ENCODE data around the gene BMP6.
A peak's percentile ranks its signal among the peaks of the same experiment; 100 is the strongest.

Gene BMP6

GRCh38 chr6:7750197-7750596 lies 24.3 kb downstream of the BMP6 start:
- no peak for DNase-seq

DNA sequence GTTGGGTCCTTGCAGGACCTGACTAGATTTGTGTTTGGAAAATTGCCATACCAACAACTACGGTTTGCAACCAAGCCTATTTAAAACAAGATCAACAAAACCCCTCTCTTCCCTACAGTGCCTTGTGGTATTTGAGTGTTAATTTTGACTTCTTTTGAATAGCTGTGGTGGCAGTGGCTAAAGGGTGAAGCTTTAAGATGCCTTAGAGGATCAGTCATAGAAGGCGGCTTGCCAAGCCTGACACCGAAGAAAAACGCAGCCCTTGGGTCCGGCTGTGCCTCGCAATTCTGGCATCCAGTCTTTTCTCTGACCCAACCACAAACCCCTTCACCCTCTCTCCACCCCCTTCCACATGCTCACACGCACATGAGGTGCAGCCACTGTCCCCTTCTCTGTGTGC lies 32.6 kb downstream of the BMP6 start:
- no peak for DNase-seq

DNA sequence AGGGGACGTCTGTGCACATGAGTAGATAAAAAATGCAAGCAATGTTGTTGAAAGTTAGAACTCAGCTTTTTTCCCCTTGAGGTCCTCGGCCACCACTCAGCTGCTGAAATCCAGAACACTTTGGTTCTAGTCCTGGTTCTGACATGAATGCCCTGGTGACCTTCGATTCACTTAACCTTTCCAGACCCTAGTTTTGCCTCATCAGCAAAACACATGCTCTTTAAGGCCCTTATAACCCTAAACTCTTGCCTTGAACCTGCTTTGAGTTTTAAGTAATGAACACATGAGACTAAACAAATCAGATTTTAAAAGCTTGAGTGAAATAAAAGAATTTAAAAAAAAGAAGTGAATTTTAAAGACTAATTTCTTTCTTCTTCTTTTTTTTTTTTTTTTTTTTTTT lies 33.4 kb downstream of the BMP6 start:
- DNase-seq, result no peak

- DNase-seq, result no peak
Measured at GRCh38 chr6:7761051-7761450, 35.2 kb downstream of the BMP6 start.

DNA sequence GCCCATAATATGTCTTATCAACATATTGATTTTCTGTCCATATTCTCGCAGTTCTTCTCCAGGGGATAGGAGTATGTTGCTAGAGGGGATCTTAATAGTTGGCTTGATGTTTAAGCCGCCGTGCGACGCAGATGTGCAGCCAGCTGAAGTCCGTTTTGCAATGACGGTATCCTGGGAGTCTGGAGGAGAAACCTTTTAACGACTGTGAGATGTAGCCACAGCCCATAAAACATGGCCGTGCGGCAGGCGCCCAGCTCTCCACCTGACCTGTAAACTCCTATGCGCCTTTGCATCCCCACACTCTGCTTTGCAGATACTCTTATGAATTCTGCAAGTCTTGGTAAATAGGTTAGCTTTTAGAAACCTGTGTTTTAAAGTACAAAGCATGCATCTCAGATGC lies 36.9 kb downstream of the BMP6 start:
- DNase-seq, result no peak

DNA sequence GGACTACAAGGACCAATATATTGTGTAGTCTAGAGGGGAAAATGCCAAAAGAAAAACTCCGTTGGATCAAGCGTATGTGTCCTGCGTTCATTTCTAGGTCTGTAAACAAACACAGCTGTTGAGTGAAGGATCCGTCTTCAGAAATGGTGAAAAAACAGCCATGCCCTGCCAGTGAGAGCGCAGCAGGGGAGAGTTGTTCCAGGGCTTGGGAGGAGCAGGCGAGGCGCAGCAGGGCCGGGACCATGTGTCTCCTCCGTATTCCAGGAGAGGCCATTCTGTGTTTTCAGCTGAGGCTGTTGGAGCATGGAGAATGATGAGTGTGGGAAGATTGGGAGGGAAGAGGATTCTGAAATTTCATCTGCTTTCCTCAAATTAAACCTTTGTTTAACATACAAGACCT lies 38.0 kb downstream of the BMP6 start:
- DNase-seq, result peak; percentile 94

- DNase-seq, result no peak
Measured at GRCh38 chr6:7765575-7766325, 39.9 kb downstream of the BMP6 start.

GRCh38 chr6:7769702-7770101 lies 43.8 kb downstream of the BMP6 start:
- DNase-seq, result no peak

- DNase-seq, result no peak
Measured at GRCh38 chr6:7770111-7770510, 44.2 kb downstream of the BMP6 start.

DNA sequence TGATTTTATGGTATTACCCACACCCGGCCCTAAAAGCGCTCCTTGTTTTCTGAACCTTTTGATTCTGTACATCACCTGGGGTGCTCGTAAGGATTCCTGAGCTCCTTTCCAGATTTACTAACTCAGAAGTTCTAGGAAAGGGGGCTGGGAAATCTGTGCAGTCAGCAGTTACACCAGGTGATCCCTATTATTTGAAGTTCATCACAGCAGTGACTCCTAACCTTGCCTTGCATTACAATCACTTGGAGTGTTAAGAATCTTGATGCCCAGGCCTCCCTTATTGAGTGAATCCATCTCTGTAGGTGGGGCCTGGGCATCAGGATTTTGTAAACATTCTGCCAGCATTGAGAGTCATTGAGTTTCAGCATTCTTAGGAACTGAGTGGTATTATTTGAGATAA lies 44.7 kb downstream of the BMP6 start:
- DNase-seq, result no peak

DNA sequence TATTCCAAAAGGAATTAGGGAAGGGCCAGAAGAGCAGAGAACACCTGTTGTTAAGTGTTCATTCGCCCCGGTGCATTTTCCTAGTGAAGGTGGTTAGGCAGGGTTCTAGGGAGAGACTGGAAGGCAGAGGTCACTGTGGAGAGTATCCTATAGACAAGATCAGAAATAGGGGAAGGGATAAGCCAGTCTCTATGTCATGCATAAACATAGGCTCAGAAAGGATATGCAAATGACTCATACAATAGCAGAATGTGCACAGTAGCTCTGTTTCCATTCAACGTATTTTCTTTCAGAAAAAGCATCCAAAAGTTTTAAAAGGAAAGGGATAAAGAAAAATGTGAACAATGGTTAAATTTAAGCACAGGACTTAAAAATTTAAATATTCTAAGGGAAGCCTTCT lies 47.4 kb downstream of the BMP6 start:
- peak; percentile 25 for DNase-seq

DNA sequence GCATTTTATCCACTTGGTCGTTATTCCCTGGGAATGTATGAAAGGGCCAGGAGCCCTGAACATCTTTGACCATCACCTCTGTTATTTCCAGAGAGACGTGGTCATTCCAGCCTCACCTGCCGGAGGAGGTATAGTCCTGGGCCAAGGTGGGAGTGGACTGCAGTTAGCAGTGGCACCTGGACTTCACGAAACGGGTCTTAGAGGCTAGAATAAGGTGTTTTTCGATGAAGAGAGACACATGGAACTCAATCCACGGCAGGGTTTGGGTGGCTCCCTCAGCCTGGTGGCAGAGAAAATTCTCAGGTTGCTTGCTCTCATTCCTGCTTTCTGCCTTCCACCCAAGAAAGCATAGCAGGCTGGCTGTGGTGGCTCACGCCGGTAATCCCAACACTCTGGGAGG lies 48.0 kb downstream of the BMP6 start:
- no peak for DNase-seq

DNA sequence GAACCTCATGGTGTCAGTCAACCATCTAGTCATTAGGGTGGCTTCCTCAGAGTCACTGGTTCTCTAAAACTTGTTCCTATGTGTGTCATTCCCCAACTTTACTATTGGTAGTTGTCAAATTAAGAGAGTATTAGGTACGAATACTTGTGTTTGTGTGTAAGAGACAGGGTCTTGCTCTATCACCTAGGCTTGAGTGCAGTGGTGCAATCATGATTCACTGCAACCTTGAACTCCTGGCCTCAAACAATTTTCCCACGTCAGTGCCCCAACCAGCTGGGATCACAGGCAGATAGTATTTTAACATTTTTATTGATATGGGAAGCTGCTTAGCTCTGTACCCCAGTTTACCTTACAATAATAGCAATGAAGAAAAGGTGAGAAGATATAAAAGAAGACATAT lies 50.6 kb downstream of the BMP6 start:
- no peak for DNase-seq

DNA sequence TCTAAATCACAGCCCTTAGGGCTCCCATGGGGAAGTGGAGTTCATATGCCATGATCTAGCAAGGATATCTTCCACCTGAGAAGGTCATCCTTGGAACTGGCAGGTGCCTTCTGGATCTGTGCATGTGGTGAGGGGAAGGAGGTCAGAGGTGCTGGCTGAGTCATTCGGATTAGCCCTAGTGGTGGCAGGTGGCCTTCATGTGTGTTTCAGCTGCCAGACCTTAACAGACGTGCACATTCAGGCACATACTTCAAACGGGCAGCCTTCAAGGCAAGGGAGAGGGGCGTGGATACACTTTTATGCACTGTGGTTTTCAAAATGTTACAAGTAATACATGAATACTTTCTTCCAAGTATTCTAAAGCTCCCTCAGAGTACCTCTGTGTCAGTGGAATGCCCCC lies 51.2 kb downstream of the BMP6 start:
- DNase-seq, result no peak

DNA sequence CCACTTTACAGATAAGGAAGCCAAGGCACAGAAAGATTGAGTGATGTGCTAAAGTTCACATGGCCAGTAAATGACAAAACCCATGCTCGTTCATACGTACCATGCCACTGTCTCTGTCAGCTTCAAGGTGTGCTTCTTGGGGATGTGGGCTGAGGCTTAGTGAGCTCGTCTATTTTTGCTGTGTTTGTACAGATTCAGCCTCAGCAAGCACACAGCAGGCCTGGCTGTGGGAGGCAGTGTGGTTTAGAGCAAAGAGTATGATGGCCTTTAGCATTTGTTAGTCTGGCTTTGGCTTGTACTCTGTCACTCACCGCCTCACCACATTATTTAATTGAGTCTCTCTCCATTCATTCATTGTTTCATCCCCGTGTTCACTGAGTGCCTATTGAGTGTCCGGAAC lies 55.3 kb downstream of the BMP6 start:
- no peak for DNase-seq

GRCh38 chr6:7784248-7784647 lies 58.3 kb downstream of the BMP6 start:
- DNase-seq, result no peak

DNA sequence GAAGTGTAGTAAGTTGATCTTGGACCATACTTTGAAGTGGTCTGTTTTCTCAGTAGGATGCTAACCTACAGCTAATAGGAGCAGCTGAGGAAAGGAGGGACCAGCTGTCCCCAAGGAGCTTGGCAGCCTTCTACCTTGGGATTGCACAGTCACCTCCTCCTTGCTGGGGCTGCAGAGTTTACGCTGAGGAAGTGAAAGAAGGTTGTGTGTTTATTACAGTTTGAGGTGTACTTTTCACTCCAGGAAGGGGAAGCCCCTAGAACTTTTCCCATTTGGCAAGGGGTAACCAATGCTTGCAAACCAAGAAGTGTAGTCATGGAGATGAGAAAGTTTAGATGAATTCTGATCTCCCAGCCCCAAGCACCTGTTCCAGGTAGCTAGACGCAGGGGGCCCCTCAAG lies 58.8 kb downstream of the BMP6 start:
- peak; percentile 28 for DNase-seq

DNA sequence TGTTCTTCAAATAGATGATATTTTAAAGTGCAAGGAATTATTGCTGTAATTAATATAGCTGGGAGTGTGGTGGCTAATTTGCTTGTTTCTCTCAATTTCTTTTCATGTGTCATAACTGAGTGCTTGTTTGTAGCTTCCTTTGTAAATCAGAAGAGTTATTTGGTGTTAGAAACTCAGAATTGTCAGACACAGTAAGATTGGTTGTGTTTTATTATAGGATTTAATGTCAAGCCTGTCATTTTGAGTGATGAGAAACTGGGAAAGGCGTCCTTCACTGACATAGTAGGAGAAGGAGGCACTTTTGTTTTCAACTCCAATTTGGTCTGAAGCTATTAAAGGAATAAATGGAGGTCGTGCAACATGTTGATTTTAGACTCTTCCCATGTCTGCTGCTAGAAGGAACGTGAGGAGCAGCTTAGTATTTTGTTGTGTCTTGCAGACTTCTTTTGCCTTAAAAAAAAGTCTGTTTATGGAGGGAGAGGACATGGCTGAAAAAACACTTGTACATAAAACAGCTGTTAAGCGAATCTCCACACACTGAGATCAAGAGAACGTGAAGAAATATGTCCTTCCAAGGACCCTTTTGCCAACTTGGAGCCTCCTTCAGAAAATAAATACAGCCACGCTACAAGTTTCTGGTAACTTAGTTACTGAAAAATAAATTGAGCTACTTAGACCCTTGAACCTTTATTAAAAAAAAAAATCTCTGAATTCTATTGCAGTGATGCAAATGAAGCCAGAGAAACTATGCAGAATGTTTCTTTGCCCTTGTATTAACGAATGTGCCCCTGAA lies 59.5 kb downstream of the BMP6 start:
- no peak for DNase-seq

- DNase-seq, result no peak
Measured at GRCh38 chr6:7786214-7786661, 60.3 kb downstream of the BMP6 start.

DNA sequence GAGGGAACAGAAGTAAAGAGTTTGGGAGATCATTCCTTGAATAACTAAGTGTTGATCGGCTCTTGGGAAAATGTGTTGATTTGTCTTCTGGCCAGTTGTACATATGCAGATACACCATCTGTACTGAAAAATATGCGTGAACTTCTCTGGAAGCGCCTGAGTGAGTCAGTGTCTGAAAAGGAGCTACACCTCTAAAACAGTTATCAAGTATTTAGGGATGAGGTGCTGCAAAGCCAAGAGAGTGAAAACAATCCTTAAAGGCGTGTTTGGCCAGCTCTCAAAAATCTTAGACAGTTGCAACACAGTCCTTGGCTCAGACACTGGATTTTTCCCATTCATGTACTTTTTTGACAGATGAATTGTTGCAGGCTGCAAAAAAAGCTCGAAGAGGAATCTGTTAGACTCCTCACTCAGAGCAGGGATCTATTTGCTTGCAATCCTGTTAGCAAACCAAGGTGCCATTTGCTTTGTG lies 61.3 kb downstream of the BMP6 start:
- DNase-seq, result no peak

DNA sequence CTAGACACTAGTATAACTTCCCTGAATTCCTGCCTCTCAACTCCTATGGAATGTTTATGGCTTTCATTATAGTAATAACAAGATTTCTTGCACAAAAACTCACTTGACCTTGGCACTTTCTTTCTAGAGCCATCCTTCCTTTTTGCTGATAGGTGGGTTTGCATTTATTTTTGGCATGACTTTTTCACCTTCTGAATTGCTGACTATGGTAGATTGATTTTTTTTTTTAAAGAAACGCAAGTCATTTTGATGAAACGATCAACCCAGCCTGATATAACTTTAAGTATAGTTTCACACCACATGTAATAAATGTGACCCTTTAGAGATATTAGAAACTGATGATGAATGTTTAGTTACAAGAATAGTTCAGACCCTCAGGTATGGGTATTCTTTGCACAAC lies 61.8 kb downstream of the BMP6 start:
- DNase-seq, result no peak

DNA sequence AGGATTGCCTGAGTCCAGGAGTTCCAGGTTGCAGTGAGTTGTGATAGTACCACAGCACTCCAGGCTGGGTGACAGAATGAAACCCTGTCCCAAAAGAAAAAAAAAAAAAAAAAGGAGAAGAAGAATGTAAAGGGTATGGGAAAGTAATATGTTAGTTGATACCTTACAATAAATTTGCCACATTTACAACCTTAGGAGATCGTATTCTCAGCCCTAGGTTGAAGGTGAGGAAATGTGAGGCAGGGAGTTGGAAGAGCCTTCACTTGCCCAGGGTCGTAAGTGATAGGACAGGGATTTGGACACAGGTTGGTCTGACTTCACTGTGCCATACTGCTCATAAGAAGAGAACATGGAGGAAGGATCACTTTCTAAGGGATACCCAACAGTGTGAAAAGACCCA lies 68.6 kb downstream of the BMP6 start:
- no peak for DNase-seq

- DNase-seq, result no peak
Measured at GRCh38 chr6:7797386-7797785, 71.5 kb downstream of the BMP6 start.

DNA sequence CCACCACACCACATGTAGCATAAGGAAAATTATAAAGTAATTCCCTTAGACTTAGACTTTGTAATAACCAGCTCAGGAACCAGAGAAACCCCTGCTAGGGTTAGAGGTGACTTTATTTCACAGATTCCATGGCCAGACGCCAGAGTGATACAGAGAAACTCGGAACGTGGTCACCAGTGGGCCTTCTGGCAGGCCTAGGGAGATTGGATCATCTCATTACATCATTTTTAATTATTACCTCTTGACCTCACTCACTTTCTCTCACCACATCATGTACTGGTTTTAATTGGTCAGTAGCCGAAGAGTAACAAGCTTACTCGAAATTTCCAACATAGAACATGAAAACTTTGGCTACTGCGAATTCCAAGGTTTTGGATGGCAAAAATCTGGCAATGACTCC lies 72.9 kb downstream of the BMP6 start:
- no peak for DNase-seq

- peak; percentile 96 for DNase-seq
Measured at GRCh38 chr6:7802662-7803061, 76.8 kb downstream of the BMP6 start.
